Uterus (tissue), 2 donors: ENCODE measurements around the gene CMTM6.

ENCODE experiments used
- CTCF ChIP-seq, 4 experiments: fragments of 200-600 bp in 2 of 4; fragments of 450-650 bp in 2 of 4; sonication (generic) in 2 of 4; IDR thresholded peaks; one replicate each; pipeline ENCODE4 v1.5.1; 2016 to 2019; ENCODE audit warnings: antibody characterized with exemption in 4 of 4, mild to moderate bottlenecking in 2 of 4, moderate library complexity in 1 of 4
- POLR2A ChIP-seq, 2 donors: fragments of 450-650 bp; IDR thresholded peaks; one replicate each; pipeline ENCODE4 v1.6.1; 2016; ENCODE audit warnings: antibody characterized with exemption in 2 of 2, mild to moderate bottlenecking in 1 of 2, moderate library complexity in 1 of 2

GRCh38 chr3:32448686-32449474 is 53.8 kb downstream of the CMTM6 start:
- no peak for TF ChIP-seq CTCF (IDR thresholded peaks at IDR 0.05)
- no peak for TF ChIP-seq POLR2A (IDR thresholded peaks at IDR 0.05)
